Stimulated activated CD8-positive, alpha-beta memory T cell treated with anti-CD3 and anti-CD28 coated beads, Interleukin-15, amount 100 ng/mL, for 24 hours (primary cell): Measurements from ENCODE around the gene PLCG2.

Source experiments
- DNase-seq: peaks from one replicate; pipeline ENCODE4 v3.0.0-alpha.2; 2020; ENCODE audit warnings: low read depth

The PLCG2 gene

GRCh38 chr16:81843683-81844082, 64.6 kb downstream of the PLCG2 start:
- no peak for DNase-seq

DNA sequence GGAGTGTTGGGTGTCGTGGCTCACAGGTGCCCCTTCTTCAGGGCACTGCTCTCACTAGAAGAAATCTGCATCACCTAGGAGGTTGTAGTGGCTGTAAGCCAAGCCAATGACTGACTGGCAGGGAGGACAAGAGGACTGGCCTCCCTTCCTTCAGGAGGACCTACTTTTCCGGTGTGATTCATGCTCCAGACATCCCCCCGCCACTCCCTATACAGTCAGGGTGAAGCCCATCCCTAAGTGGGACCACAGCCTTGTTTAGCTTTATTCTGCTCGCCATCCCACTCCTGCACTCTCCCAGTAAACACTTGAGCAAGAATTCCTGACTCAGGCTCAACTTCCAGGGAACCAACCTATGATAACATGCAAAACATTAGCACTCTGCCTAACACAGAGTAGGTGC, 67.0 kb downstream of the PLCG2 start:
- DNase-seq, result no peak

GRCh38 chr16:81848306-81848853, 69.3 kb downstream of the PLCG2 start:
- DNase-seq, result no peak

DNA sequence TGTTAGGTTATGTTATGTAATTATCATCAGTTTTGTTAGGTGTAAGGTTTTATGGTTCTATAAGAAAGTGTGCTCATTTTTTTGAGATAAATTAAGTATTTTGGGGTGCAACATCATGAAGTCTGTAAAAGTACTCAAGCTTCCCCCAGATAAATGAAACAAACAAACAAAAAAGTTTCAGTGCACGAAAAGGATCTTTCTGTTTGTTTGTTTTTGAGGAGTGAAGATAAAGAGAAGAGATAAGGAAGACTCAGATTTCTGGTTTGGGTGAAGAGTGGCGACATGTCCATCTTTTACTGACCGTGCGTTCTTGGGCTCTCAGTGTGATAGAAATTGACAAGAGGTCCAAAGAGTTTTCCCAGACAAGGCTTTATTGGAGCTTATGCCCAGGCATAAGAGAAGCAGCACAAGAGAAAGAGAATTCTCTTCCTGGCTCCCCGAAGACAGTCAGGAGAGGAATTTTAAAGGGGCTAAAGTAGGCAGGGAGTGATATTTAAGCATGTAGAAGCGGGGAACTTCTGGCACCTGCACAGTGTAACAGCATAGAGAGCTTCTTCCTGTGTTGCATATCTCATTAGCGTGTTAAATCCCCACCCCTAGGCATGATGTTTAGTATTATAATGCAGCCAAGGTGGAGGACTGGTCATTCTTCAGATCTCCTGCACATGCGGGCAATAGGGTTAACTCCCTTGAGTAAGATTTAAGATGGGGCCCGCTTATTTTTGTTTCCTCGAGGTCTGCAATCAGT, 71.3 kb downstream of the PLCG2 start:
- DNase-seq, result no peak

- DNase-seq, result no peak
These were observed 73.3 kb downstream of the PLCG2 start for GRCh38 chr16:81852347-81852746.

GRCh38 chr16:81855552-81856153, 76.6 kb downstream of the PLCG2 start:
- DNase-seq, result no peak

DNA sequence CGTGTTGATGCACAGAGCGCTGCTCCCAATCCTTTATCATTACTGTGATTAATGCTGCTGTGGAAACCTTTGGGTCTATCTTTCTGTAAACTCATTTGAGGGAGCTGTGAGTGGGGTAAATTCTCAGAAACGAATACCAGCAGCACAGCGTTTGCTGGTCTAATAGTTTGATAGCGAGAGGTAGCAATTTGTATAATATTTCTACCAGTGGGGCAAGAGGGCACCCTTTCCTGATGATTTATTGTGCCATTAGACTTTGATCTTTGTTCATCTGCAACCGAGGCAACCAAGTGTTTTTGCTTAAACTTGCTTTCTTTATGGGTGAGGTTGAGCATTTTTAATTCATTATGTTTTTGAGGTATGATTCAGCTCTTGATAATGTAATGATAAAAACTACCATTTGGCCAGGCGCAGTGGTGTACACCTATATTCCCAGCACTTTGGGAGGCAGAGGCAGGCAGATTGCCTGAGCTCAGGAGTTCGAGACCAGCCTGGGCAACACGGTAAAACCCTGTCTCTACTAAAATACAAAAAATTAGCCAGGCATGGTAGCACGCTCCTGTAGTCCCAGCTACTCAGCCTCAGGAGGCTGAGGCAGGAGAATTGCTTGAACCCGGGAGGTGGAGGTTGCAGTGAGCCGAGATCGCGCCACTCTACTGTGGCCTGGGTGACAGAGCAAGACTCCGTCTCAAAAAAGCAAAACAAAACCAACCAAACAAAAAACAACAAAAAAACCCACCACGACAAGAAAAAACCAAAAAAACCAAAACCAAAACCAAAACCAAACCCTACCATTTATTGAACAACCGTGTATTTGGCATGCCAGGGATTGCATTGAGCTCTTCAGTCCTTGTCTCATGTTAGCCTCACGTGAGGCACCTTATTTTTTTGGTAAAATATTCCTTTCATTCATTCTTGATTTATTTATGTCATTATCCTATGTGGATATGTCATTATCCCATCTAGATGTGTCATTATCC, 81.5 kb downstream of the PLCG2 start:
- DNase-seq, result no peak

GRCh38 chr16:81861503-81861902, 82.4 kb downstream of the PLCG2 start:
- DNase-seq, result no peak

- no peak for DNase-seq
These were observed 82.8 kb downstream of the PLCG2 start for GRCh38 chr16:81861915-81862314.

DNA sequence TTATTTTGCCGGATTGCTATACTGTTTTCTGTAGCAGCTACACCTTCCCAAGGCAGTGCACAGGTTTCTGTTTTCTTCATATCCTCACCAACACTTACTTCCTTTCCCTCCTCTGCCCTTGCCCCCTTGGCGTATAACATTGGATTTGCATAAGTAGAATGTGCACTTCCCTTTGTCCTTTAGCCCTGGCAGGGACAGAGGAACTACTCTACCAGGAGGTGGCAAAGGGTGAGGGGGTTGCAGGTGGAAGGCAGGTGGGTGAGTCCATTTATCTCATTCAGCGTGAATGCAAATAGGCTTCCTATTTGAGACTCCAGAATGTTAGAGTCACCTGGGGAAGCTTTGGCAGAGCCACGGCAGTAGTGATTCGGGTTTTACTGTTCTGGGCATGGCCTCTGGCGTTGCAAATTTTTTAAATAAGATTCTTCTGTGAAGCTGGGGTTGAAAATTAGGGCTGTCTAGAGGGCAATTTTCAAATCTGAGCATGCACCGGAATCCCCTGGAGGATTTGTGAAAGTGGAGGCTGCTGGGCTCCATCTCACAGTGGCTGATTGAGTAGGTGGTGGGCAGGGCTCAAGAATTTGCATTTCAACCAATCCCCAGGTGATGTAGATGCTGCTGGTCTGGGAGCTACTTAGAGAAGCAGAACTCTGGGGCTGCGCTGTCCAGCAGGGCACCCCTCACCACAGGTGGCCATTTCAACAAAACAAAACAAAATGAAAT, 84.7 kb downstream of the PLCG2 start:
- no peak for DNase-seq

DNA sequence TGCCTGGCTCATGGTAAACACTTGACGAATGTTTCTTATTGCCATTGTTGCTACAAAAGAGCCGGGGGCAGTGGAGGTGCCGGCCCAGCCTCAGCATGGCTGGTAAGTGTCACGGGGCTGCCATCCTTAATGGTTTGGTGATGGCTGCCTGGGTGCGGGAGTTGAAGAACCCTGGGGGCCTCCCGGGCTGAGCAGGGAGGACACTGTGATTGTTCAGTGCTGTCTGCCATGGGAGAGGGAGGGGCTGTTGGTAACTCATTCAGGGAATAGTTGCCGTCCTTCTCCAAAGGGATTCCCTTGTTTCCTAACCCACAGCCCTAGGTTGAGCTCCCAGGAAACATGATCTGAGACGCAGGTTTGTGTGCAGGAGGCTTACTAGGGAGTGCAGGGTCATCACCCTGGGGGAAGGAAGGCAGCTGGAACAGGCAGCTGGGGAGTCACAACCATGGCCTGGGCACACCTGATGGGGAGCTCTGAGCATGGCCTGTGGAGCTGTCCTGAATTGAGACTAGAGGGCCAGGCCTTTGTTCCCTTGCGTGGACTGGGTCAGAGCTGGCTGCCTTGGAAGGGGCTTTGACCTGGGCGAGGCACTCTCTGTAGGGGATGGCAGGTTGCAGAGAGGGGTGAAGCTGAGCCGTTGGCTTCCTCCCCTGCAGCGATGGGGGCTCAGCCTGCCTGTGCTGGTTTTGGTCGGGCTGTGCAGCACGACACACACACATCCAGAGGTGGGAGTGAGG, 85.7 kb downstream of the PLCG2 start:
- no peak for DNase-seq

DNA sequence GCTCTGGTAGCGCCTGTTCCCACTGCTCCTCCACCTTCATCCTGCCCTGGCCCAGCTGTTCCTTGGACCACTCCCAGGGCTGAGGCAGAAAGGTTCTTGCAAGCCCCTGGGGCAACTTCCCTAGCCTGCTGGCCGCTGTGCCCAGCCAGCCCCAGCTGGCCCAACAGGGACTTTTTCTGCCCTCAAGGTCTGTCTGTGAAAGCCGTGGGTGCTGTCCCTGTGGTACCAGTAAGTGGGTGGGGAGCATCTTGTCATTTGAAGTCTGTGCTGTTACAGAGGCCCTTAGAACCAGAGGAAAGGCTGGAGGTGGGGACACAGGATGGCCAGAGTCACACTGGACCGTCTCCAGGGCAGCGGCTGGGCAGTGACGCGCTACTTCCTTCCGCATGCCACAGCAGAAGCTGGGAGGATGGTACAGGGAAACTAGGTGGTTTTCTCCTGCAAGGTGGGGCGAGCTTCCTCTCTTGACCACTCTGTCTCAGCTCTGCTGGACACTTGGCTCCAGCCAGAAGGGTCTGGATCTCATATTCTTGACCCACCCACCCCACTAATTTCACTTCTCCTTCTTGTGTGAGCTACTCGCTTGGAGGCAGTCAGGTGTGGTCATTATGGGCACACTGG, 87.8 kb downstream of the PLCG2 start:
- no peak for DNase-seq

DNA sequence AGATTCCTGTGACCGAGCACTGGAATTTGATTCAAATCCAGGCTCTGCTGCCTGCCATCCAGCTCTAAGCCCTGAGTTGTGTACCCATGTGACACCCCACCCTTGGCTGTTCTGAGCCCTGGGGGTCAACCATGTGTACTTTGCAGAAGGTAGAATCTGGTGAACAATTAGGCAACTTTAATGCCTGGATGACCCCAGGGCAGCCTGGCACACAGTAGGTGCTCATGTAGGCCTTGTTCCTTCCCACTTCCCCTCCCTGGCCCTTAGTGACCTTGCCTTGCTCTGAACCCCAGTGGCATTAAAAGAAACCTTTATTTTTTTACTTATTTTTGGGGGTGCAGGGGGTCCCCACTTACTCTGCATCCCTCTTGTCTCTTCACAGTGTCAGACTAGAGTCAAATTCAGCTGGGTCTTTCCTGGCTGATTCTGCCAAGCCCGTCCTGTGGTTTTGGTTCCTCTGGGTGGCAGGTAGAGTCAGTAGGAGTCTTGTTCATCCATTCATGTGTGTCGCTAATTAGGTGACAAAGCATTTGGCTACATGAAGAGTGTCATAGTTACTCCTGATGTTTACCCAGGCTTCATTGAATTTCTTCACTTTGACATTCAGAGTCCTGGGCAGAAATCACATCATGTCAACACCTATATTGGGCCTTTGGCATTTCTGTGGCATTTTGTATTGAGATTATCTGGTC, 89.1 kb downstream of the PLCG2 start:
- DNase-seq, result no peak

DNA sequence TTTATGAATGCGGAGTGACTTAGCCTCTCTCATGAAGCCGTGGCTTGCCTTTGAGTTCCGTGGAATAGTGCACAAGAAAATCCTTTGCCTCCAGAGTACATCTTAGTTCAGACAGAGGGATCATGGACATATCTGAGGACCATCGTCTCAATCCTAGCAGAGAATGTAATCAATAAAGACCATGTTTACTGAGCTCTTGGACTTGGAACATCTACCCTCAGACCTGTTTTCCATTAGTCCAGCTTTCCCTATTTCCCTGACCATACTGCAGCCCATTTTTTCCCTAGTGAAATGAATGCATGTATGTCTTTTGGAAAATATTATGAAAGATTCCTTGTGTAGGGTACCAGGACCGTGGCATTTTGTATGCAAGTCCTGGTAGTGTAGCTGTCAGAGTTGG, 90.2 kb downstream of the PLCG2 start:
- DNase-seq, result no peak

- DNase-seq, result no peak
These were observed 94.1 kb downstream of the PLCG2 start for GRCh38 chr16:81873206-81873605.

- DNase-seq, result peak; percentile 6
These were observed 95.0 kb downstream of the PLCG2 start for GRCh38 chr16:81873843-81874752.

GRCh38 chr16:81875461-81875860, 96.4 kb downstream of the PLCG2 start:
- no peak for DNase-seq

GRCh38 chr16:81876273-81876900, 97.3 kb downstream of the PLCG2 start:
- no peak for DNase-seq
